IPS-NIHi11 (cell line): ENCODE data around the gene MLLT3.
A peak's percentile ranks its signal among the peaks of the same experiment; 100 is the strongest.

Experiments
- DNase-seq: peaks from one replicate; pipeline ENCODE4 v3.0.0; 2012; ENCODE audit warnings: mixed read lengths, low spot score

MLLT3 gene

GRCh38 chr9:20303066-20303465, 319.2 kb downstream of the MLLT3 start:
- DNase-seq, result peak; percentile 56

GRCh38 chr9:20302197-20302596, 320.1 kb downstream of the MLLT3 start:
- no peak for DNase-seq

- no peak for DNase-seq
Measured at GRCh38 chr9:20300430-20301115, 321.7 kb downstream of the MLLT3 start.

GRCh38 chr9:20297646-20298084, 324.6 kb downstream of the MLLT3 start:
- no peak for DNase-seq

GRCh38 chr9:20295555-20295954, 326.7 kb downstream of the MLLT3 start:
- no peak for DNase-seq

GRCh38 chr9:20294046-20294750, 328.1 kb downstream of the MLLT3 start:
- DNase-seq, result no peak

GRCh38 chr9:20292002-20292401, 330.3 kb downstream of the MLLT3 start:
- DNase-seq, result peak; percentile 35
